K562 (cell line): ENCODE results near the gene PCDHGC4. TPM values are rescaled to one million over a fixed set of nuclear protein-coding genes. Genes with fewer than 3 reads are reported as not detected.

Experiments used
- NCOR1 ChIP-seq: fragments of 450-650 bp; IDR thresholded peaks from 2 replicates; pipeline ENCODE4 v1.6.1; 2016; ENCODE audit warnings: mild to moderate bottlenecking, moderate library complexity
- NFATC3 ChIP-seq: fragments of 450-650 bp; IDR thresholded peaks from 2 replicates; pipeline ENCODE4 v1.6.1; 2017; ENCODE audit warnings: mild to moderate bottlenecking
- TAL1 ChIP-seq: fragments of 450-650 bp; IDR thresholded peaks from 2 replicates; pipeline ENCODE4 v1.6.1; 2016; ENCODE audit warnings: mild to moderate bottlenecking
- ZNF3 ChIP-seq: fragments of 250-450 bp; sonication (Bioruptor Pico); IDR thresholded peaks from 2 replicates; pipeline ENCODE4 v1.5.0; 2021; ENCODE audit warnings: mild to moderate bottlenecking, moderate library complexity
- ZNF551 ChIP-seq: fragments of 250-450 bp; sonication (Bioruptor Pico); IDR thresholded peaks from 2 replicates; pipeline ENCODE4 v1.5.0; 2021; ENCODE audit warnings: mild to moderate bottlenecking, moderate library complexity
- polyA plus RNA-seq, 8 experiments: library from polyadenylated mRNA; depleted of rRNA in 4 of 8; stranded (reverse) in 5 of 8; unstranded in 3 of 8; fragments of >200 nt; fragmentation: Nextera tagmentation in 2 of 8; fragmentation: Illumina TruSeq in 1 of 8; extraction: Ambion mirVana in 2 of 8; extraction: Trizol in 1 of 8; gene quantifications; 2 replicates each; pipeline versions ENCODE4 v1.2.1 to v1.2.3, GENCODE V29; 2011 to 2014; ENCODE audit warnings: inconsistent platforms in 1 of 8, missing spikeins in 1 of 8
- total RNA-seq, 7 experiments: library from RNA; depleted of rRNA in 6 of 7; stranded (reverse); fragments of >200 nt in 6 of 7; fragmentation: Illumina TruSeq in 2 of 7; extraction: Trizol in 2 of 7; gene quantifications; 2 replicates each; pipeline versions ENCODE4 v1.2.1 to v1.2.3, GENCODE V29; 2011 to 2021; ENCODE audit warnings: low replicate concordance in 1 of 7
- TF ChIP-seq, protein P1 (sequence below): fragments of 450-650 bp; IDR thresholded peaks from 2 replicates; pipeline ENCODE4 v1.6.1; 2016; ENCODE audit warnings: low read depth
- TF ChIP-seq, protein P2 (sequence below), 2 experiments: fragments of 450-650 bp in 1 of 2; sonication (generic) in 1 of 2; formaldehyde crosslinking in 1 of 2; IDR thresholded peaks; 2 replicates each; pipeline versions ENCODE4 v1.7.1 to v1.9.0; 2016 to 2022; ENCODE audit warnings: inconsistent platforms in 1 of 2, mild to moderate bottlenecking in 1 of 2, missing genetic modification reagents in 1 of 2
- TF ChIP-seq, protein P3 (sequence below): fragments of 450-650 bp; IDR thresholded peaks from 2 replicates; pipeline ENCODE4 v1.6.1; 2016; ENCODE audit warnings: low read depth, mild to moderate bottlenecking, moderate library complexity
- TF ChIP-seq, protein P4 (sequence below): fragments of 250-450 bp; sonication (Bioruptor Pico); IDR thresholded peaks from 2 replicates; pipeline ENCODE4 v1.4.0; 2020; ENCODE audit warnings: borderline replicate concordance

PCDHGC4 gene
- total and polyA plus RNA-seq, 9 of the 15 experiments (the other 6 are each of a cell fraction or from before 2014, with no cell fraction given) = 0.05 TPM; not detected in 8

DNA sequence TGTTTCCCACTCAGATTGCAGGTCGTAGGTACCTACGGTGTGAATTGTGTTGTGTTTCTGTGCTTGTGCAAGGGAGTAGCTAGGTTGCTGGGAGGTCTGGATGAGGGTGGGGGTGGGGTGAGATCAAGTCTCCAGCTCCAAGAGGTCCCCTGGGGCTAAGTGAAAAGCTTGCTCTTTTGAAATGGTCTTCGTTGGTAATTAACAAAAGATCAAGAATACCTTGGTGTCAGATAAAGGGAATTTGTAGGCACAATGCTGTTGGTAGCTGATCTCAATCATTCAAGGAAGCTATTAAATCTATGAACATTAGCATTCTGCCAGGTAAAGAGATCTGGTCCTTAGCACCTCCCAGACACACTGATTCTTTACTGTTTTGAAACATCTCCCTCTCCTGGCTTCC, 928 bp upstream of the PCDHGC4 start (continued):
- TF ChIP-seq, protein P1, sequence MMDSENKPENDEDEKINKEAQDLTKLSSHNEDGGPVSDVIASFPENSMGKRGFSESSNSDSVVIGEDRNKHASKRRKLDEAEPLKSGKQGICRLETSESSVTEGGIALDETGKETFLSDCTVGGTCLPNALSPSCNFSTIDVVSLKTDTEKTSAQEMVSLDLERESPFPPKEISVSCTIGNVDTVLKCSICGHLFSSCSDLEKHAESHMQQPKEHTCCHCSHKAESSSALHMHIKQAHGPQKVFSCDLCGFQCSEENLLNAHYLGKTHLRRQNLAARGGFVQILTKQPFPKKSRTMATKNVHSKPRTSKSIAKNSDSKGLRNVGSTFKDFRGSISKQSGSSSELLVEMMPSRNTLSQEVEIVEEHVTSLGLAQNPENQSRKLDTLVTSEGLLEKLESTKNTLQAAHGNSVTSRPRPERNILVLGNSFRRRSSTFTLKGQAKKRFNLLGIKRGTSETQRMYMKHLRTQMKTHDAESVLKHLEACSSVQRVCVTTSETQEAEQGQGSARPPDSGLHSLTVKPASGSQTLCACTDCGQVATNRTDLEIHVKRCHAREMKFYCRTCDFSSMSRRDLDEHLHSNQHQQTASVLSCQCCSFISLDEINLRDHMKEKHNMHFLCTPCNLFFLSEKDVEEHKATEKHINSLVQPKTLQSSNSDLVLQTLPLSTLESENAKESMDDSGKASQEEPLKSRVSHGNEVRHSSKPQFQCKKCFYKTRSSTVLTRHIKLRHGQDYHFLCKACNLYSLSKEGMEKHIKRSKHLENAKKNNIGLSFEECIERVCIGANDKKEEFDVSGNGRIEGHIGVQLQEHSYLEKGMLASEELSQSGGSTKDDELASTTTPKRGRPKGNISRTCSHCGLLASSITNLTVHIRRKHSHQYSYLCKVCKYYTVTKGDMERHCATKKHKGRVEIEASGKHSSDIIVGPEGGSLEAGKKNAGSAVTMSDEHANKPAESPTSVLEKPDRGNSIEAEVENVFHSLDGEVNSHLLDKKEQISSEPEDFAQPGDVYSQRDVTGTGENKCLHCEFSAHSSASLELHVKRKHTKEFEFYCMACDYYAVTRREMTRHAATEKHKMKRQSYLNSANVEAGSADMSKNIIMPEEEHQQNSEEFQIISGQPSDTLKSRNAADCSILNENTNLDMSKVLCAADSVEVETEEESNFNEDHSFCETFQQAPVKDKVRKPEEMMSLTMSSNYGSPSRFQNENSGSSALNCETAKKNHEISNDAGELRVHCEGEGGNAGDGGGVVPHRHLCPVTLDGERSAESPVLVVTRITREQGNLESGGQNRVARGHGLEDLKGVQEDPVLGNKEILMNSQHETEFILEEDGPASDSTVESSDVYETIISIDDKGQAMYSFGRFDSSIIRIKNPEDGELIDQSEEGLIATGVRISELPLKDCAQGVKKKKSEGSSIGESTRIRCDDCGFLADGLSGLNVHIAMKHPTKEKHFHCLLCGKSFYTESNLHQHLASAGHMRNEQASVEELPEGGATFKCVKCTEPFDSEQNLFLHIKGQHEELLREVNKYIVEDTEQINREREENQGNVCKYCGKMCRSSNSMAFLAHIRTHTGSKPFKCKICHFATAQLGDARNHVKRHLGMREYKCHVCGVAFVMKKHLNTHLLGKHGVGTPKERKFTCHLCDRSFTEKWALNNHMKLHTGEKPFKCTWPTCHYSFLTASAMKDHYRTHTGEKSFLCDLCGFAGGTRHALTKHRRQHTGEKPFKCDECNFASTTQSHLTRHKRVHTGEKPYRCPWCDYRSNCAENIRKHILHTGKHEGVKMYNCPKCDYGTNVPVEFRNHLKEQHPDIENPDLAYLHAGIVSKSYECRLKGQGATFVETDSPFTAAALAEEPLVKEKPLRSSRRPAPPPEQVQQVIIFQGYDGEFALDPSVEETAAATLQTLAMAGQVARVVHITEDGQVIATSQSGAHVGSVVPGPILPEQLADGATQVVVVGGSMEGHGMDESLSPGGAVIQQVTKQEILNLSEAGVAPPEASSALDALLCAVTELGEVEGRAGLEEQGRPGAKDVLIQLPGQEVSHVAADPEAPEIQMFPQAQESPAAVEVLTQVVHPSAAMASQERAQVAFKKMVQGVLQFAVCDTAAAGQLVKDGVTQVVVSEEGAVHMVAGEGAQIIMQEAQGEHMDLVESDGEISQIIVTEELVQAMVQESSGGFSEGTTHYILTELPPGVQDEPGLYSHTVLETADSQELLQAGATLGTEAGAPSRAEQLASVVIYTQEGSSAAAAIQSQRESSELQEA = no peak
- TF ChIP-seq NCOR1 = no peak
- no peak for TF ChIP-seq ZNF551 (CRISPR knock-in tag)
- TF ChIP-seq, protein P2, sequence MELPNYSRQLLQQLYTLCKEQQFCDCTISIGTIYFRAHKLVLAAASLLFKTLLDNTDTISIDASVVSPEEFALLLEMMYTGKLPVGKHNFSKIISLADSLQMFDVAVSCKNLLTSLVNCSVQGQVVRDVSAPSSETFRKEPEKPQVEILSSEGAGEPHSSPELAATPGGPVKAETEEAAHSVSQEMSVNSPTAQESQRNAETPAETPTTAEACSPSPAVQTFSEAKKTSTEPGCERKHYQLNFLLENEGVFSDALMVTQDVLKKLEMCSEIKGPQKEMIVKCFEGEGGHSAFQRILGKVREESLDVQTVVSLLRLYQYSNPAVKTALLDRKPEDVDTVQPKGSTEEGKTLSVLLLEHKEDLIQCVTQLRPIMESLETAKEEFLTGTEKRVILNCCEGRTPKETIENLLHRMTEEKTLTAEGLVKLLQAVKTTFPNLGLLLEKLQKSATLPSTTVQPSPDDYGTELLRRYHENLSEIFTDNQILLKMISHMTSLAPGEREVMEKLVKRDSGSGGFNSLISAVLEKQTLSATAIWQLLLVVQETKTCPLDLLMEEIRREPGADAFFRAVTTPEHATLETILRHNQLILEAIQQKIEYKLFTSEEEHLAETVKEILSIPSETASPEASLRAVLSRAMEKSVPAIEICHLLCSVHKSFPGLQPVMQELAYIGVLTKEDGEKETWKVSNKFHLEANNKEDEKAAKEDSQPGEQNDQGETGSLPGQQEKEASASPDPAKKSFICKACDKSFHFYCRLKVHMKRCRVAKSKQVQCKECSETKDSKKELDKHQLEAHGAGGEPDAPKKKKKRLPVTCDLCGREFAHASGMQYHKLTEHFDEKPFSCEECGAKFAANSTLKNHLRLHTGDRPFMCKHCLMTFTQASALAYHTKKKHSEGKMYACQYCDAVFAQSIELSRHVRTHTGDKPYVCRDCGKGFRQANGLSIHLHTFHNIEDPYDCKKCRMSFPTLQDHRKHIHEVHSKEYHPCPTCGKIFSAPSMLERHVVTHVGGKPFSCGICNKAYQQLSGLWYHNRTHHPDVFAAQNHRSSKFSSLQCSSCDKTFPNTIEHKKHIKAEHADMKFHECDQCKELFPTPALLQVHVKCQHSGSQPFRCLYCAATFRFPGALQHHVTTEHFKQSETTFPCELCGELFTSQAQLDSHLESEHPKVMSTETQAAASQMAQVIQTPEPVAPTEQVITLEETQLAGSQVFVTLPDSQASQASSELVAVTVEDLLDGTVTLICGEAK (IDR thresholded peaks at IDR 0.05) = no peak
- TF ChIP-seq, protein P2 (CRISPR knock-in tag; IDR thresholded peaks at IDR 0.05) = no peak
- no peak for TF ChIP-seq ZNF3 (CRISPR knock-in tag)
- TF ChIP-seq, protein P3, sequence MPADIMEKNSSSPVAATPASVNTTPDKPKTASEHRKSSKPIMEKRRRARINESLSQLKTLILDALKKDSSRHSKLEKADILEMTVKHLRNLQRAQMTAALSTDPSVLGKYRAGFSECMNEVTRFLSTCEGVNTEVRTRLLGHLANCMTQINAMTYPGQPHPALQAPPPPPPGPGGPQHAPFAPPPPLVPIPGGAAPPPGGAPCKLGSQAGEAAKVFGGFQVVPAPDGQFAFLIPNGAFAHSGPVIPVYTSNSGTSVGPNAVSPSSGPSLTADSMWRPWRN = no peak
- TF ChIP-seq, protein P4, sequence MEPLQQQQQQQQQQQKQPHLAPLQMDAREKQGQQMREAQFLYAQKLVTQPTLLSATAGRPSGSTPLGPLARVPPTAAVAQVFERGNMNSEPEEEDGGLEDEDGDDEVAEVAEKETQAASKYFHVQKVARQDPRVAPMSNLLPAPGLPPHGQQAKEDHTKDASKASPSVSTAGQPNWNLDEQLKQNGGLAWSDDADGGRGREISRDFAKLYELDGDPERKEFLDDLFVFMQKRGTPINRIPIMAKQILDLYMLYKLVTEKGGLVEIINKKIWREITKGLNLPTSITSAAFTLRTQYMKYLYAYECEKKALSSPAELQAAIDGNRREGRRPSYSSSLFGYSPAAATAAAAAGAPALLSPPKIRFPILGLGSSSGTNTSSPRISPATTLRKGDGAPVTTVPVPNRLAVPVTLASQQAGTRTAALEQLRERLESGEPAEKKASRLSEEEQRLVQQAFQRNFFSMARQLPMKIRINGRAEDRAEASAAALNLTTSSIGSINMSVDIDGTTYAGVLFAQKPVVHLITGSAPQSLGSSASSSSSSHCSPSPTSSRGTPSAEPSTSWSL (CRISPR knock-in tag) = no peak
- TF ChIP-seq NFATC3 = no peak
- no peak for TF ChIP-seq TAL1
